ENCODE results near the gene PDGFA.
"Not testable (repeated sequence)": the region's sequence is repeated elsewhere in the genome, so short reads cannot be mapped to it uniquely, and the experiment has no call there.

PDGFA gene

DNA sequence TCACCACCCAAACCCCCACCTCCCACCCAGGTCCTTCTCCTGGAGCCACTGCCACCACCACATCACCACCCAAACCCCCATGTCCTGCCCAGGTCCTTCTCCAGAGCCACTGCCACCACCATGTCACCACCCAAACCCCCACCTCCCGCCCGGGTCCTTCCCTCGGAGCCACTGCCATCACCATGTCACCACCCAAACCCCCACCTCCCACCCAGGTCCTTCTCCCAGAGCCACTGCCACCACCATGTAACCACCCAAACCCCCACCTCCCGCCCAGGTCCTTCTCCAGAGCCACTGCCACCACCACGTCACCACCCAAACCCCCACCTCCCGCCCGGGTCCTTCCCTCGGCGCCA lies 31.9 kb upstream of the PDGFA start:
- DNase-seq, result not testable (repeated sequence)

DNA sequence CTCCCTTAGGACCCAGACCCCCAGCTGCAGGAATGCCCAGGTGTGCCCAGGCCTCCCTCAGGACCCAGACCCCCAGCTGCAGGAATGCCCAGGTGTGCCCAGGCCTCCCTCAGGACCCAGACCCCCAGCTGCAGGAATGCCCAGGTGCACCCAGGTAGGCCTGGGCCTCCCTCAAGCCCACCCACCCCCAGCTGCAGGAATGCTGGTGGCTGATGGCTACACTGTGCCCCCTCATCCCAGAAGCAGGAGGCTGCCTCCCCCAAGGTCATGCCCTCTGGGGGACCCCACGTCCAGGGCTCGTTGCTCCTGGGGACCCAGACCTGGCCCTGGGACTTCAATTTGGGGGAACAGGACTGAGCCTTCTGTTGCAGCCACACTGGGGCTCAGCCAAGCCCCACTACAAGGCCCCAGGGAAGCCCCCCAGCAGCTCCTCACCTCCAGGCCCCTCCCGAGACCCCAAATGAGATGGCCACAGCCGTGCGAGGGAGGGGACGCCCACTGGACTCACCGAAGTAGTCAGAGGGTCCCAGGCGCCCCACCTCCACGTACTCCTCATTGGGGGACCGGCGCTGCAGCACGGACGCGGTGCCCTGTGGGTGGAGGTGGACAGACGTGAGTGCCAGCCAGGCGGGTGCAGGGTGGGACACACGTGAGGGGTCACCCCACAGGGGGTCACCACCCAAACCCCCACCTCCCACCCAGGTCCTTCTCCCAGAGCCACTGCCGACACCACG lies 31.4 kb upstream of the PDGFA start:
- DNase-seq, result no peak

- DNase-seq, result no peak
Observed at GRCh38 chr7:549891-550625, 30.4 kb upstream of the PDGFA start.

- DNase-seq, result no peak
Observed at GRCh38 chr7:549066-549890, 29.6 kb upstream of the PDGFA start.

GRCh38 chr7:548401-548800 lies 28.8 kb upstream of the PDGFA start:
- no peak for DNase-seq

DNA sequence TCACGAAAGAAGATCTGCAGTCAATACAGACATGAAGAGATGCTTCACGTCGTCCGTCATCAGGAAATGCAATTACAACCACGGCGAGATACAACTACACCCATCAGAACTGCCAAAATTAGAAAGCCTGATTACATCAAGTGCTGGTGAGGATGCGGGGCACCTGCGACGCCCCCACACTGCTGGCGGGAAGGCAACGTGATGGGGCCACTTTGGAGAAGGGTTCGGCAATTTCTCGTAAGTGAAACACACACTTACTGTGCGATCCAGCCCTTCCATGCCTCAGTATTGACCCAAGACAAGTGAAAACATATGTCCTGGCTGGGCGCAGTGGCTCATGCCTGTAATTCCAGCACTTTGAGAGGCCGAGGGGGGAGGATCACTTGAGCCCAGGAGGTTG lies 25.8 kb upstream of the PDGFA start:
- no peak for DNase-seq

GRCh38 chr7:544338-545221 lies 24.9 kb upstream of the PDGFA start:
- DNase-seq, result no peak

- DNase-seq, result no peak
Observed at GRCh38 chr7:543501-544337, 24.1 kb upstream of the PDGFA start.

DNA sequence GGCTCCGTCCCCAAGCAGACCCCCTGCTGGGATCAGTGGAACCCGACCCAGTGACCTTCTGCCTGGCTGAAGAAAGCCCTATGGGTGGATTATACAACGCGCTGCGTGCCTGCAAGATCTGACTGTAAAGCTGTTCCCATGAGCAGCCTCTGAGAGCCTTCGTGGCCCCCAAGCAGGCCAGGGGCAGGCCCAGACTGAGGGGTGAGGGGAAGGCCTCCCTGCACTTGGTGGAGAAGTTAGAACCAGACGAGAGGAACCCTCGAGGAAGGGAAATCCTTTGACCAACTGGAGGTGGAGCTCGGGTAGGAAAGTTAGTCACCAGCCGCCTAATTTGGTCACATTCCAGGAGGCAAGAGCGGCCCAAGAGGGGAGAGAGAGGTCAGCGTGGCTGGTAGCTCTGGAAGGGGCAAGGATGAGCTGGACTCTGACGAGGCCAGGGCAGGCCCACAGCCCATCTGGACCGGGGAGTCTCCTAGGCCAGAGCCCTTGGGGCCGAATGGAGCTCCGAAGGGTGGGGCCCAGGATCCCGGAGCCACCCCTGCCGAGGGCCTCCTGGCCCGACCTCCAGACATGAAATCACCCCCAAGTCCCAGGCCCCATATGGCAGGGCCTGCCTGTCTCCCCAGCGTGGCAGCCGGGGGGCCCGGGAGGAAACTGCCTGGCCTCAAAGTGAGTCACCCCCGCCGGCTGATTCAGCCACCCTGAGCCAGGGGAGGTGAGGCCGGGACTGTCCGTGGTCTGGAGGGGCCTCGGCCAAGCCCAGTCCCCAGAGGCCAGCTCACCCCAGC lies 23.3 kb upstream of the PDGFA start:
- DNase-seq, result no peak

- no peak for DNase-seq
Observed at GRCh38 chr7:542131-542712, 22.6 kb upstream of the PDGFA start.

DNA sequence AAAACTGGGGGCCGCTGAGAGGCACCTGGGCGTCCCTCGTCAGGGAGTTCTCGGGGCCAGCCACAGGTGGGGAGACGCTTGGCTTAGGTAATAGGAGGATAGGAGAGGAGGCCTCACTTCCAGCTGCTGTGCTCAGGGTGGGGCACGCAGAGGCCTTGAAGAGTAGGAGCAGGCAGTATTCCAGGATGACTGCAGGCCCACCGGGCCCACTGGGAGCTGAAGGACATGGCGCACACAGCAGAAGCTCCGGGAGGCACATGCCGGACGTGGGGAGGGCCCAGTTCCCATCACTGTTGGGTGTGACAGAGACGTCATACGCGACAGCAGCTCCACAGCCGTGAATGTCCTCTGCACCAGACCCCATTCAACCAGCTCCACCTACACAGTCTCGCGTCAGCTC lies 22.0 kb upstream of the PDGFA start:
- DNase-seq, result no peak

DNA sequence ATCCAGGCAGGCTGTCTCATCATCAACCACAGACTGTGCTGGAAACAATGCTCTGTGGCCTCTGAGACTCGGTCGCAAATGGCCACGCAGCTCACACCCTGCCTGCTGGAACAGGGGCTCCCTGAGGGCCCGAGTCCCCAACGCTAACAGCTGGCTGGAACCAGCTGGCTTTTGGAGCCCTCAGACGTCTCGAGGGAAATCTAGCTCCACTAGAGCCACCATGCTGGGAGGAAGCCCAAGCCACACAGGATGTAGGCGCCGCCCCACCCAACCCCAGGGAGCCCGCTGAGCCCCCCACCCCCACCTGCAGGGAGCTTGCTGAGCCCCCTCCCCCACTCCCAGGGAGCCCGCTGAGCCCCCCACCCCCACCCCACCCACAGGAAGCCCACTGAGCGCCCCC lies 21.4 kb upstream of the PDGFA start:
- DNase-seq, result no peak

GRCh38 chr7:540579-540978 lies 20.9 kb upstream of the PDGFA start:
- no peak for DNase-seq

DNA sequence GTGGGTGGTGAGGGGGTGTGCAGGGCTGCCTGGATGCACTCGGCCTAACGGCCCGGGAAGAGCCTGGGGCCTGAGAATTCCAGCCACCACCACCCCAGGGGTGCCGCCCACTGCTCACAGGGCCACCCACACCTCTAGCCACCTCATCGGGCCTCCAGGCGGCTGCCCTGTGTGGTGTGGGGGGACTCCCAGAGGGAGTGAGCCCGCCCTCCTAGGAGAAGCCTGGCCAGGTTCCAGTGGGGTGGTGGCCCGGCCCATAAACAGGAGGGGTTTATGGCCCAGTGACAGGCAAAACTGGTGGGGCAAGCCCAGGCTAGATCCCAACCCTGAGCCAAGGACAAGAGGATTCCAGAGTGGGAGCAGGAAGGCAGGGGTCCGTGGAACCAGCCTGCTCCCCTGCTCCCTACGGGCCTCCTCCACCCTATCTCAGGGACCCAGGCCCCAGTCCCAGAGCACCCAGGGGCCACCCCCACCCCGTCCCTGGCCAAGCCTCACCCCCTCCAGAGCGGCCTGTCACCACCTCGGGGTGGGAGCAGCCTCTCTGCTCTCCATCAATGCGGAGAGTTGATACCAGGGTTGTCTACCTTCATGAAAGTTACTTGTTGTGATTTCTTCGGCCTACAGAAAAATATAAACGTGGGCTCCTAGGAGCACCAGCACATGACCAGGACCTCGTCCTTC lies 20.2 kb upstream of the PDGFA start:
- no peak for DNase-seq

DNA sequence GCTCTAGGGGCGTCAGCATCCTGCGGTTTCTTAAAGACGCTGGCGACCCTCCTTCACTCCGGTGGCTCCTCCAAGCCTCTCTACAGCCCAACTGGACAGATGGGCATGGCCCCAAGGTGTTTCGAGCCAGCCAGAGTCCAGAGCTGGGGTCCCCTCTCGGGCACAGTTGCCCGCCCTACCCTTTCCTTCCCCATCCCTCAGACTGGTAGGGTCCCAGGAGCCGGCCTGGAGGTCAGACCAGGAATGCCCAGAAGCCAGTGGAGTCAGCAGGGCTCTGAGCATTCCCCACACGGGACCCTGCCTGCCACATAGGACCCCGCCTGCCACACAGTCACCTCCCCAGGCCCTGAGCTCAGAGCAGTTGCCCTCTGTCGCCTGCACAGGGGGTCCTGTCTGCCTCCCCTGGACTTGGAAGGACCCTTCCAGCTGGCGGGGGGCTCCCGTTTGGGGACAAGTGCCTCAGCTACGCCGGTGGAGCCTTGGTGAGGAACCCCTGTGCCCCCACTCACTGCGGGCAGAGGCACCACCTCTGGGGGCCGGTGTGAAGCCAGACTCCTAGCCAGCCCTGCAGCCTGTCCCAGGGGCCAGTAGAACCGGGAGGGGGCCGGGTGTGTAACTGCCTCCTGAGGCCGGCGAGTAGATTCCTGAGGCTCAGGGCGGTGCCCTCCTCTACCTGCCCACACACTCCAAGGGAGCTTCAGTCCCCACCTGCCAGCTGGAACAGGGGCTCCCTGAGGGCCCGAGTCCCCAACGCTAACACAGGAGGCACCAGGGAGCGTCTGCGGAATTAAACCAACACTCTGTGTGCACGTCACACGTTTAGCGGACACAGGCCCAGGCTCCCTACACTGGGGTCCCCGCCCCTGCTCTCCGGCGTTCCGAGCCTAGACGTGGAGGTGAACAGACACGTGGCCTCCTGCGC lies 19.4 kb upstream of the PDGFA start:
- no peak for DNase-seq

DNA sequence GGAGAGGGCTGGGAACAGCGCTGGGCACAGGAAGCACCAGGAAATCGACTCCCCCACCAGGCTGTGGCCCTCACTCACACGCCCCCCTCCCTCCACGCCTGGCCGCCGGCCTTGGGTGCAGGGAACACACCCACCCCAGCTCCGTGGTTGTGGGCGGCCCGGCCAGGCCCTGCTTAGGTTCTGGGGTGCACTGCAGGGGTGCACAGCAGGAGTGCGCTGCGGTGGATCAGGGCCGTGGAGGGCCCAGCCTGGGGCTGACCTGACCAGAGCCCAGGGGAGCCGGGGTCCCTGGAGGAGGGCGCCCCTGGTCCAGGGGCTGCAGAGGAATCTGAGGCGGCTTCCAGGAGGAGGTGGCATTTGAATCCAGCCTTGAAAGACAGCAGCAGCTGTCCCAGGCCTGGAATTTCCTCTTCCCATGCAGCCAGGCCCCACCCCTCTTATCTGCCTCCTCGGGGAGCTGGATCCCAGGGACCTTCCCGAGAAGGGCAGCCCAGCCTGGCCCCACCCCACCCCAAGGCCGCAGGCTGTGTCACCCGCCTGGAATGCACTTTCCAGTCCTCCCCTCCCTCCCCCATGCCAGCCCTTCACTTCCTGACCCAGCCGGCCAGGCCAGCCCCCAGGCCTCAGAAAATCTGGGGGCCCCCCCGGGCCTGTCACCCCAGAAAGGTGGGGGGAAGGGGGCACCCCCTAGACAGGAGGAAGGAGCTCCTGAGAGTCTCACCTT lies 18.4 kb upstream of the PDGFA start:
- no peak for DNase-seq

- DNase-seq, result no peak
Observed at GRCh38 chr7:536231-536630, 16.6 kb upstream of the PDGFA start.

DNA sequence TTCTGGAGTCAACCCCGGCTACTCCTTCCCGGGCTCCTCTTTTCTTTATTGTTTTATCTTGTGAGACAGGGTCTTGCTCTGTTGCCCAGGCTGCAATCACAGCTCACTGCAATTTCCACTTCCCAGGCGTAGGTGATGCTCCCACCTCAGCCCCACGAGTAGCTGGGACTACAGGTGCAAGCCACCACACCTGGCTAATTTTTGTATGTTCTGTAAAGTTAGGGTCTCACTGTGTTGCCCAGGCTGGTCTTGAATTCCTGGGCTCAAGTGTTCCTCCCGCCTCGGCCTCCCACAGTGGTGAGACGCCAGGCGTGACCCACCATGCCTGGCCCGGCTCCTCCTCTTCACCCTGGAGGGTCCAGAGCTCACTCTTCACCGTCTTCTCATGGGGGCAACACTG lies 15.3 kb upstream of the PDGFA start:
- DNase-seq, result no peak

All from COR-L47 (cell line).